HepG2 (cell line): Measurements from ENCODE around the gene PTPRCAP. TPM values are rescaled to one million over a fixed set of nuclear protein-coding genes. Genes with fewer than 3 reads are reported as not detected.

Experiments used
- ATAC-seq: fragments of 200-7000 bp; cut with Tn5 transposase; 3 replicates; pipeline ENCODE4 v1.9.1; 2020; ENCODE audit warnings: mild to moderate bottlenecking, moderate library complexity
- BruUV-seq: library from RNA; stranded (reverse); fragments of 400-500 nt; replicated peaks from 2 replicates; lab custom pipeline; 2021; lab: Mats Ljungman, UMichigan
- CTCF ChIA-PET: fragments of 300-600 bp; formaldehyde crosslinking; extraction: SDS; loops from one replicate; lab custom pipeline; 2021; ENCODE audit warnings: low total read pairs, inconsistent platforms, low intra/inter-chr PET ratio; lab: Yijun Ruan, JAX
- POLR2A ChIA-PET: fragments of 350-600 bp; sonication (Branson Sonifier 250); formaldehyde crosslinking; loops from one replicate; lab custom pipeline; 2020; ENCODE audit warnings: antibody characterized with exemption, inconsistent platforms; lab: Yijun Ruan, JAX
- DNase-seq: peaks from one replicate; pipeline ENCODE4 v3.0.0-alpha.2; 2015; ENCODE audit warnings: low spot score
- FAIRE-seq: peaks from 3 replicates; lab custom pipeline; 2011; peaks lifted over from hg19 to GRCh38; lab: Jason Lieb, UNC
- H2AFZ ChIP-seq: one replicate; pipeline ENCODE4 v1.6.1; 2011; ENCODE audit warnings: low read length, inconsistent platforms
- H3K27ac ChIP-seq: fragments of 300-600 bp; 3 replicates; pipeline ENCODE4 v1.8.0; 2011; ENCODE audit warnings: mixed run types, mild to moderate bottlenecking, mixed read lengths, low read length, inconsistent platforms; ENCODE audit not compliant: insufficient read depth; ENCODE audit errors: extremely low read length
- H3K27me3 ChIP-seq, 2 experiments: fragments of 200-600 bp in 1 of 2; 2 replicates in 1 of 2; 3 replicates in 1 of 2; pipeline versions ENCODE4 v1.6.0 to v1.8.0; 2011; ENCODE audit warnings: low read length in 2 of 2, mild to moderate bottlenecking in 2 of 2, moderate library complexity in 2 of 2, inconsistent platforms in 1 of 2; ENCODE audit not compliant: insufficient read depth in 2 of 2, control insufficient read depth in 1 of 2
- H3K36me3 ChIP-seq, 2 experiments: fragments of 200-600 bp in 1 of 2; replicated peaks in 1 of 2; 2 replicates in 1 of 2; 3 replicates in 1 of 2; pipeline versions ENCODE4 v1.5.1 to v1.8.0; 2011; ENCODE audit warnings: low read length in 2 of 2, inconsistent platforms in 1 of 2; ENCODE audit not compliant: insufficient read depth in 2 of 2, control insufficient read depth in 1 of 2
- H3K4me1 ChIP-seq: 2 replicates; pipeline ENCODE4 v1.5.1; 2012; ENCODE audit warnings: low read length, inconsistent platforms; ENCODE audit not compliant: insufficient read depth
- H3K4me2 ChIP-seq: 2 replicates; pipeline ENCODE4 v1.6.0; 2011; ENCODE audit warnings: low read depth, low read length, inconsistent platforms
- H3K4me3 ChIP-seq, 3 experiments: fragments of 200-600 bp in 1 of 3; sonication (generic), shearing (Covaris generic) in 1 of 3; replicated peaks in 1 of 3; 2 replicates each; pipeline ENCODE4 v1.5.1; 2011 to 2016; ENCODE audit warnings: low read length in 3 of 3, inconsistent platforms in 2 of 3, low read depth in 2 of 3, mild to moderate bottlenecking in 2 of 3, control low read depth in 1 of 3, mixed read lengths in 1 of 3; ENCODE audit not compliant: insufficient read depth in 1 of 3
- H3K79me2 ChIP-seq: one replicate; pipeline ENCODE4 v1.6.1; 2011; ENCODE audit warnings: low read length, inconsistent platforms; ENCODE audit not compliant: insufficient read depth
- H3K9ac ChIP-seq: 2 replicates; pipeline ENCODE4 v1.6.0; 2011; ENCODE audit warnings: mild to moderate bottlenecking, low read depth, low read length, inconsistent platforms; ENCODE audit not compliant: insufficient read depth
- H3K9me3 ChIP-seq: 2 replicates; pipeline ENCODE4 v1.5.1; 2012; ENCODE audit warnings: mild to moderate bottlenecking, low read length
- H4K20me1 ChIP-seq: 2 replicates; pipeline ENCODE4 v1.6.0; 2011; ENCODE audit warnings: inconsistent platforms, mild to moderate bottlenecking, low read length, moderate library complexity; ENCODE audit not compliant: insufficient read depth
- ATAD3A ChIP-seq: sonication (generic); formaldehyde crosslinking; IDR thresholded peaks from 2 replicates; pipeline ENCODE4 v1.4.0; 2020; ENCODE audit warnings: missing genetic modification reagents
- BHLHE40 ChIP-seq: IDR thresholded peaks from 2 replicates; pipeline ENCODE4 v1.6.1; 2011; ENCODE audit warnings: low read length, improper control_type of control experiment
- ETV5 ChIP-seq: IDR thresholded peaks from 2 replicates; pipeline ENCODE4 v1.6.1; 2018; ENCODE audit warnings: missing biosample characterization, missing genetic modification reagents, inconsistent platforms, borderline replicate concordance
- HDAC6 ChIP-seq: fragments of 200-600 bp; sonication (generic); IDR thresholded peaks from 2 replicates; pipeline ENCODE4 v1.7.0; 2017; ENCODE audit warnings: mild to moderate bottlenecking, antibody characterized with exemption, low read length, low read depth
- HES4 ChIP-seq: sonication (generic); formaldehyde crosslinking; IDR thresholded peaks from 2 replicates; pipeline ENCODE4 v1.9.0; 2021; ENCODE audit warnings: mild to moderate bottlenecking, missing genetic modification reagents, borderline replicate concordance
- HMG20A ChIP-seq: IDR thresholded peaks from 2 replicates; pipeline ENCODE4 v1.6.1; 2016; ENCODE audit warnings: borderline replicate concordance
- HOXA5 ChIP-seq: sonication (generic); formaldehyde crosslinking; IDR thresholded peaks from 2 replicates; pipeline ENCODE4 v1.4.0; 2020; ENCODE audit warnings: missing genetic modification reagents
- JDP2 ChIP-seq: sonication (generic); formaldehyde crosslinking; IDR thresholded peaks from 2 replicates; pipeline ENCODE4 v1.8.1; 2022; ENCODE audit warnings: missing genetic modification reagents, borderline replicate concordance
- NBN ChIP-seq: fragments of 450-650 bp; conservative IDR thresholded peaks from 2 replicates; pipeline ENCODE4 v1.6.1; 2017
- SAFB2 ChIP-seq: sonication (generic); formaldehyde crosslinking; IDR thresholded peaks from 2 replicates; pipeline ENCODE4 v1.5.1; 2020; ENCODE audit warnings: missing genetic modification reagents, low read depth, mild to moderate bottlenecking, borderline replicate concordance
- SALL2 ChIP-seq: sonication (generic); formaldehyde crosslinking; IDR thresholded peaks from 2 replicates; pipeline ENCODE4 v1.8.1; 2023; ENCODE audit warnings: mild to moderate bottlenecking, missing genetic modification reagents, inconsistent platforms
- SKI ChIP-seq: fragments of 450-650 bp; IDR thresholded peaks from one replicate; pipeline ENCODE4 v1.6.1; 2018; ENCODE audit warnings: mild to moderate bottlenecking; ENCODE audit not compliant: partially characterized antibody
- SMARCC2 ChIP-seq: fragments of 450-650 bp; IDR thresholded peaks from 2 replicates; pipeline ENCODE4 v1.6.1; 2017; ENCODE audit warnings: antibody characterized with exemption, mild to moderate bottlenecking
- SRY ChIP-seq: sonication (generic); formaldehyde crosslinking; IDR thresholded peaks from 2 replicates; pipeline ENCODE4 v1.8.0; 2022; ENCODE audit warnings: mild to moderate bottlenecking, missing genetic modification reagents
- ZEB1 ChIP-seq: IDR thresholded peaks from 2 replicates; pipeline ENCODE4 v1.6.1; 2012; ENCODE audit warnings: mild to moderate bottlenecking, low read depth, inconsistent platforms; ENCODE audit not compliant: insufficient replicate concordance
- ZNF121 ChIP-seq: sonication (generic); formaldehyde crosslinking; IDR thresholded peaks from 2 replicates; pipeline ENCODE4 v1.5.0; 2020; ENCODE audit warnings: mild to moderate bottlenecking, missing genetic modification reagents
- ZNF337 ChIP-seq: sonication (generic); formaldehyde crosslinking; IDR thresholded peaks from 2 replicates; pipeline ENCODE4 v1.5.1; 2020; ENCODE audit warnings: missing genetic modification reagents, low read depth, mild to moderate bottlenecking, borderline replicate concordance
- ZNF441 ChIP-seq: sonication (generic); formaldehyde crosslinking; IDR thresholded peaks from 2 replicates; pipeline ENCODE4 v1.7.0; 2021; ENCODE audit warnings: missing genetic modification reagents, borderline replicate concordance
- ZNF644 ChIP-seq: IDR thresholded peaks from 2 replicates; pipeline ENCODE4 v1.6.1; 2016; ENCODE audit warnings: low read depth
- WGBS: methylation state at CpG from one replicate; pipeline ENCODE4 v1.1.6; 2017; ENCODE audit warnings: low lambda C conversion rate; 5-methylcytosine and 5-hydroxymethylcytosine counted together
- in situ Hi-C: cut with HindIII; loops from 2 replicates; pipeline ENCODE4 v1.10.0; 2017; ENCODE audit warnings: low pct_unique_long_range_greater_than_20kb; ENCODE audit not compliant: extremely low pct_ligation_motif_present
- intact Hi-C: fragments of 100-400 bp; cut with micrococcal nuclease; formaldehyde crosslinking; loops from one replicate; pipeline ENCODE4 v1.10.0; 2022; ENCODE audit not compliant: unreplicated experiment
- polyA plus RNA-seq, 8 experiments: library from polyadenylated mRNA; depleted of rRNA in 3 of 8; stranded (reverse) in 7 of 8; unstranded in 1 of 8; fragments of >200 nt; fragmentation: Illumina TruSeq in 4 of 8; extraction: Trizol in 4 of 8; gene quantifications; 2 replicates each; pipeline versions ENCODE4 v1.2.1 to v1.2.3, GENCODE V29; 2011 to 2016; ENCODE audit warnings: low read depth in 4 of 8, missing spikeins in 1 of 8, mixed read lengths in 1 of 8; ENCODE audit not compliant: insufficient read depth in 1 of 8
- total RNA-seq, 5 experiments: library from RNA; depleted of rRNA; stranded (reverse); fragments of >200 nt; fragmentation: Illumina TruSeq; extraction: Trizol; gene quantifications; 2 replicates each; pipeline ENCODE4 v1.2.3, GENCODE V29; 2016; ENCODE audit warnings: low read depth in 1 of 5
- TF ChIP-seq, protein P1 (sequence below): sonication (generic); formaldehyde crosslinking; IDR thresholded peaks from 2 replicates; pipeline ENCODE4 v1.8.0; 2022; ENCODE audit warnings: missing genetic modification reagents, mild to moderate bottlenecking, moderate library complexity, borderline replicate concordance
- TF ChIP-seq, protein P2 (sequence below): sonication (generic); IDR thresholded peaks from 2 replicates; pipeline ENCODE4 v1.6.1; 2016; ENCODE audit warnings: low read depth, borderline replicate concordance

PTPRCAP gene
- total and polyA plus RNA-seq, 2 of the 13 experiments (the other 11 are each of a cell fraction or from before 2014, with no cell fraction given) = 0.60 to 0.70 TPM

DNA sequence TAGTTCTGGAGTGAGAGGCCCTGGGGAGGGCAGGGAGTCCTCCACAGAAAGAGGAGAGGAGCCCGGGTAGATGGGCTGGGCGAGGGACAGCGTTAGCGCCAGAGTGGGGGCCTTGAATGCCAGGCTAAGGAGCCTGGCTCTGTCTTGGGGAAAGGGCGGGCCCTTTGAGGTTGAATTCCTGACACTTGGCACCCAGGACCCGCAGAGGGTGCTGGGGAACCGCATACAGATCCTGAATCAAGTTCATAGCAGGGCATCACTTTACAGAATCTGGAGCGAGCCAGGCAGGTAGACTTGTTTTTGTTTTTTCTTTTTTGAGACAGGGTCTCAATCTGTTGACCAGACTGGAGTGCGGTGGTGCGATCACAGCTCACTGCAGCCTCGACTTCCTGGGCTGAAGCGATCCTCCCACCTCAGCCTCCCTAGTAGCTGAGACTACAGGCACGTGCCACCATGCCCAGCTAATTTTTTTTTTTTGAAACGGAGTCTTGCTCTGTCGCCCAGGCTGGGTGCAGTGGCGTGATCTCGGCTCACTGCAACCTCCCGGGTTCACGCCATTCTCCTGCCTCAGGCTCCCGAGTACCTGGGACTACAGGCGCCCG lies 16.0 kb downstream of the PTPRCAP start (continued):
- TF ChIP-seq HDAC6 (no peak), SAFB2 (CRISPR knock-in tag) (0 out of 2 replicates have a peak, but pooled peaks have one; percentile 1), ZEB1 (peak; percentile 62)
- TF ChIP-seq, protein P1, sequence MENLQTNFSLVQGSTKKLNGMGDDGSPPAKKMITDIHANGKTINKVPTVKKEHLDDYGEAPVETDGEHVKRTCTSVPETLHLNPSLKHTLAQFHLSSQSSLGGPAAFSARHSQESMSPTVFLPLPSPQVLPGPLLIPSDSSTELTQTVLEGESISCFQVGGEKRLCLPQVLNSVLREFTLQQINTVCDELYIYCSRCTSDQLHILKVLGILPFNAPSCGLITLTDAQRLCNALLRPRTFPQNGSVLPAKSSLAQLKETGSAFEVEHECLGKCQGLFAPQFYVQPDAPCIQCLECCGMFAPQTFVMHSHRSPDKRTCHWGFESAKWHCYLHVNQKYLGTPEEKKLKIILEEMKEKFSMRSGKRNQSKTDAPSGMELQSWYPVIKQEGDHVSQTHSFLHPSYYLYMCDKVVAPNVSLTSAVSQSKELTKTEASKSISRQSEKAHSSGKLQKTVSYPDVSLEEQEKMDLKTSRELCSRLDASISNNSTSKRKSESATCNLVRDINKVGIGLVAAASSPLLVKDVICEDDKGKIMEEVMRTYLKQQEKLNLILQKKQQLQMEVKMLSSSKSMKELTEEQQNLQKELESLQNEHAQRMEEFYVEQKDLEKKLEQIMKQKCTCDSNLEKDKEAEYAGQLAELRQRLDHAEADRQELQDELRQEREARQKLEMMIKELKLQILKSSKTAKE (CRISPR knock-in tag) = no peak

DNA sequence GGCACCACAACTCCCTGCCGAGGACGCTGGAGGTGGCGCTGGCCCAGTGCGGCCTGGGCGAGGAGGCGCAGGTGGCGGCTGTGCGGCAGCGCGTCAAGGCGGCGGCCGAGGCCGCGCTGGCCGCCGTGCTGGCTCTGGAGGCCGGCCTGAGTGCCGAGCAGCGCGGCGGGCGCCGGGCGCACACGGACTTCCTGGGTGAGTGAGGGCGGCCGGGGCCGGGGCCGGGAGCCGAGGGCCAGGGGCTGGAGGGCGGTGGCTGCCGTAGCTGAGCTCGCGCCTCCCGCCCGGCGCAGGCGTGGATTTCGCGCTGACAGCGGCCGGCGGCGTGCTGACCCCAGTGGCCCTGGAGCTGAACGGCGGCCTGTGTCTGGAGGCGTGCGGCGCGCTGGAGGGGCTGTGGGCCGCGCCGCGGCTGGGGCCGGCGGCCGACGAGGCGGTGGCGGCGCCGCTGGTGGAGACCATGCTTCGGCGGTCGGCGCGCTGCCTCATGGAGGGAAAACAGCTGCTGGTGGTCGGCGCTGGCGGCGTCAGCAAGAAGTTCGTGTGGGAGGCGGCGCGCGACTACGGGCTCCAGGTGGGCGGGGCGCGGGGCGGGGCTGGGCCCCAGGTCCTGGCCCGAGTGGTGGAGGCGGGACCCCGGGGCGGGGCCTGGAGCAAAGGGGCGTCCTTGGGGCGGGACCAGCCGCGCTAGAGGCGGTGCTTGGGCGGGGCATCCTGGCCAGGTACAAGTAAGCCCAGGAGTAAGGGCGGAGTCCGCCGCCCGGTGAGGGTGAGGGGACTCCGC lies 16.6 kb downstream of the PTPRCAP start:
- intact Hi-C loops (no loop called here), in situ Hi-C loops (no loop called here)
- Histone ChIP-seq H3K9ac (peak overlapping the region; percentile 57), H3K9me3 (no peaks in the 10 kb centered on the region), H2AFZ (no peak overlapping the region), H4K20me1 (no peaks in the 10 kb centered on the region), H3K4me3 (peak overlapping the region; percentile 30 to 70 (median 53); a peak in 5 of 6 replicates), H3K4me1 (peaks cover 69% of the 10 kb centered on the region), H3K36me3 (no peaks in the 10 kb centered on the region), H3K27ac (no peak overlapping the region), H3K79me2 (no peaks in the 10 kb centered on the region), H3K4me2 (peak overlapping the region; percentile 80), H3K27me3 (peaks cover 5 to 36% of the 10 kb centered on the region in 2 experiments; a peak in 4 of 5 replicates)
- CTCF ChIA-PET = no interaction called here
- no TSS peak for BruUV-seq
- DNase-seq (peak; percentile 81), FAIRE-seq (no peak), ATAC-seq (peak; percentile 80)
- POLR2A ChIA-PET = interaction anchor here (0.8 to 7.4 kb wide), 6 partner anchors 9 to 62 kb away, joined by 3 to 78 read pairs (median 6); partner anchors contain the start of genes AIP, PPP1CA and TBC1D10C
- under 1% methylated on average over 20 of the region's 97 CpGs for WGBS
- TF ChIP-seq, protein P2, sequence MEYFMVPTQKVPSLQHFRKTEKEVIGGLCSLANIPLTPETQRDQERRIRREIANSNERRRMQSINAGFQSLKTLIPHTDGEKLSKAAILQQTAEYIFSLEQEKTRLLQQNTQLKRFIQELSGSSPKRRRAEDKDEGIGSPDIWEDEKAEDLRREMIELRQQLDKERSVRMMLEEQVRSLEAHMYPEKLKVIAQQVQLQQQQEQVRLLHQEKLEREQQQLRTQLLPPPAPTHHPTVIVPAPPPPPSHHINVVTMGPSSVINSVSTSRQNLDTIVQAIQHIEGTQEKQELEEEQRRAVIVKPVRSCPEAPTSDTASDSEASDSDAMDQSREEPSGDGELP = peak; percentile 55; the same call in 1 of the 2 replicates
- no peak; the same call in 1 of the 2 replicates for TF ChIP-seq BHLHE40
- TF ChIP-seq ZNF121 = peak; percentile 92; the same call in 1 of the 2 replicates
- no peak for TF ChIP-seq ZNF644 (CRISPR knock-in tag)
- no peak for TF ChIP-seq NBN
- TF ChIP-seq ZNF441 (CRISPR knock-in tag) = no peak
- TF ChIP-seq ETV5 (CRISPR knock-in tag) = 0 out of 2 replicates have a peak, but pooled peaks have one; percentile 6
- no peak for TF ChIP-seq HMG20A
- TF ChIP-seq JDP2 (CRISPR knock-in tag) = no peak; the same call in 1 of the 2 replicates
- peak; percentile 81 for TF ChIP-seq SALL2
- TF ChIP-seq ZNF337 = no peak
- TF ChIP-seq HOXA5 (CRISPR knock-in tag) = 0 out of 2 replicates have a peak, but pooled peaks have one; percentile 14
- TF ChIP-seq SMARCC2 = no peak
- no peak for TF ChIP-seq ATAD3A
- peak; percentile 54 for TF ChIP-seq SKI
- peak; percentile 92 for TF ChIP-seq HES4
- TF ChIP-seq SRY (CRISPR knock-in tag) = peak; percentile 40; the same call in 1 of the 2 replicates
